Measurements from ENCODE around the gene ANTXRL.

DNA sequence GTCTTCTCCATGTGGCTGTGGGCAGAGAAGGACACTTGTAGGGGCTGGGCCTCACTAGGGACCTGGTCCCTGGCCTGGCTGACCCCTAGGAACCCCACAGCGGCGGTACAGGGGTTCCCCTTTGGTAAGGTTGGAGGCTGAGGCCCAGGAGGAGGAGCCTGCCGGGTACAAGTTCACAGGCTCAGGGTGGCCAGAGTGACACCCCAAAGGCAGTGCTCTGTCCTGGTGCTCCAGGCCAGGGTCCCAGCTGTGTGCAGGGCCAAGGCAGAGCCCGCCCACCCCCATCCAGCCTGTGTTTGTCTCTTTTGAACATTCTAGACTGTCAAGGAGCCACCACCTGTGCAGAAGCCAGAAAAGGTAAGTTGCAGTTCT, 23.3 kb downstream of the ANTXRL start:
- TF ChIP-seq POLR2AphosphoS5 (IDR thresholded peaks at IDR 0.05; ENCODE audit: low read depth, low read length) = no peak
- no peak for TF ChIP-seq RAD21 (IDR thresholded peaks at IDR 0.05 in 1 of 2, conservative IDR thresholded peaks at IDR 0.05 in 1 of 2; ENCODE audit: low read depth in 2 of 2, low read length in 2 of 2)
- TF ChIP-seq RFX5 (IDR thresholded peaks at IDR 0.05; ENCODE audit: borderline replicate concordance, low read depth, low read length) = no peak
- TF ChIP-seq, protein P1, sequence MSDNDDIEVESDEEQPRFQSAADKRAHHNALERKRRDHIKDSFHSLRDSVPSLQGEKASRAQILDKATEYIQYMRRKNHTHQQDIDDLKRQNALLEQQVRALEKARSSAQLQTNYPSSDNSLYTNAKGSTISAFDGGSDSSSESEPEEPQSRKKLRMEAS (IDR thresholded peaks at IDR 0.05) = no peak
- TF ChIP-seq EGR1 (IDR thresholded peaks at IDR 0.05; ENCODE audit: borderline replicate concordance, low read depth, low read length) = no peak
- TF ChIP-seq, protein P2, sequence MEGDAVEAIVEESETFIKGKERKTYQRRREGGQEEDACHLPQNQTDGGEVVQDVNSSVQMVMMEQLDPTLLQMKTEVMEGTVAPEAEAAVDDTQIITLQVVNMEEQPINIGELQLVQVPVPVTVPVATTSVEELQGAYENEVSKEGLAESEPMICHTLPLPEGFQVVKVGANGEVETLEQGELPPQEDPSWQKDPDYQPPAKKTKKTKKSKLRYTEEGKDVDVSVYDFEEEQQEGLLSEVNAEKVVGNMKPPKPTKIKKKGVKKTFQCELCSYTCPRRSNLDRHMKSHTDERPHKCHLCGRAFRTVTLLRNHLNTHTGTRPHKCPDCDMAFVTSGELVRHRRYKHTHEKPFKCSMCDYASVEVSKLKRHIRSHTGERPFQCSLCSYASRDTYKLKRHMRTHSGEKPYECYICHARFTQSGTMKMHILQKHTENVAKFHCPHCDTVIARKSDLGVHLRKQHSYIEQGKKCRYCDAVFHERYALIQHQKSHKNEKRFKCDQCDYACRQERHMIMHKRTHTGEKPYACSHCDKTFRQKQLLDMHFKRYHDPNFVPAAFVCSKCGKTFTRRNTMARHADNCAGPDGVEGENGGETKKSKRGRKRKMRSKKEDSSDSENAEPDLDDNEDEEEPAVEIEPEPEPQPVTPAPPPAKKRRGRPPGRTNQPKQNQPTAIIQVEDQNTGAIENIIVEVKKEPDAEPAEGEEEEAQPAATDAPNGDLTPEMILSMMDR (IDR thresholded peaks at IDR 0.05; ENCODE audit: control extremely low read depth in 1 of 3, insufficient read depth in 1 of 3, low read depth in 1 of 3, low read length in 3 of 3) = no peak
- no peak for TF ChIP-seq ASH2L (IDR thresholded peaks at IDR 0.05; ENCODE audit: low read length)
- no peak for TF ChIP-seq HDAC6 (IDR thresholded peaks at IDR 0.05; ENCODE audit: low read depth, low read length)
- no peak for TF ChIP-seq ATF2 (IDR thresholded peaks at IDR 0.05; ENCODE audit: low read length)
- TF ChIP-seq YY1 (IDR thresholded peaks at IDR 0.05; ENCODE audit: low read depth, low read length) = no peak

All from H1 (cell line).